A204.1 (cell line): ENCODE data around the gene POM121C.
"Not testable (repeated sequence)": the region's sequence is repeated elsewhere in the genome, so short reads cannot be mapped to it uniquely, and the experiment has no call there.

ENCODE experiments used
- FAIRE-seq: peaks from 2 replicates; lab custom pipeline; 2012; peaks lifted over from hg19 to GRCh38; lab: Jason Lieb, UNC

POM121C gene

DNA sequence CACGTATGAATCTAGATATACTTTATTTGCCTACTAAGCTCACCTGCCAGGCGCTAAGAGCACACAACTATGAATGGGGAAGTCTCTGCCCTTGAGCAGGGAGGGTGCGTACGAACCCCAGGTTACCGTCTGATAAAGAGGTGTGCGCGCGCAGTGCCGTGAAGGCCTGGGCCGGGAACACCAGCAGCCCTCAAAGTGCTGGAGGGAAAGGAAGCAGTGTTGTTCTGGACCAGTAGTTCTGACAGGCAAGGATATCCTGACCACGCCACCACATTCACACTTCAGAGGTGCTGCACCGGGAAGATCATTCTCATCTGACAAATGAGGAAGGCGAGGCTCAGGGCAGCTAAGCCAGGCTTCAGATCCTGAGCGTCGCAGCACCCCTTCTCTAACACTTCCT lies 62.6 kb downstream of the POM121C start:
- FAIRE-seq, result not testable (repeated sequence)

DNA sequence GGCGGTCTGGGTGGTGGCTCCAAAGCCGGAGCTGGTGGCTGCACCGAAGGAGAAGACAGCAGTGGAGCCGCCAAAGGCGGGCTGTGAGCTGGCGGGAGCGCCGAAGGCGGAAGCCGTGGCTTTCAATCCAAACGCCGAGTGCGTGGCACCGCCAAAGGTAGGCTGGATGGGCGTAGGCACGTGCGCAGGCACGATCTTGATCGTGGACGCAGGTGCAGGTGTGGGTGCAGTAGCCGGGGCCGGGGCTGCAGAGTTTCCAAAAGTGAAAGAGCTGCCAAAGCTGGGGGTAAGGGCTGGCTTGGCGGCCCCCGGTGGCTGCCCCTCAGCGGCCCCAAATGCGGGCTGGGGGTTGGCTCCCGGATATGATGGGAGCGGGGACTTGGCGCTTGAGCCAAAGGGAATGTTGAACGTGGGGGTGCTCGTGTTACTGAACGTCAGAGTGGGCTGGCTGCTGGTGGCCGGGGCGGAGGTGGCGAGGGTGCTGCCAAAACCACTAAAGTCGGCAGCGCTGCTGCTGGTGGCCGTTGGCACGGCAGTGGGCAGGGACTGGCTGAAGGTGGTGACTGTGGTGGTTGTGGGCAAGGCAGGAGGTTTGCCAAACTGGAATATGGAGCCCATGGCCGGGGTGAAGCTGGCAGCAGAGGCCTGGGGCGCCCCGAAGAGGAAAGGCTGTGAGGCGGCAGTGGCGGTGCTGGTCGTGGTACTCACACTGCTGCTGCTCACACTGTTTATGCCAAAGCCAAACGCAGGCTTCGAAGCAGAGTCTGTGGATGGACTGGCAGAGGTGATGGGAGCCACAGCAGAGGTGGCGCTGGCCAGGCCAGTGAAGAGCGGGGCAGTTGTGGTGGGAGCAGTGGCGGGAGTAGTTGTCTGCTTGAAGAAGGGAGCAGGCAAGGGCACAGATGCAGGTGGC lies 64.0 kb downstream of the POM121C start:
- not testable (repeated sequence) for FAIRE-seq

DNA sequence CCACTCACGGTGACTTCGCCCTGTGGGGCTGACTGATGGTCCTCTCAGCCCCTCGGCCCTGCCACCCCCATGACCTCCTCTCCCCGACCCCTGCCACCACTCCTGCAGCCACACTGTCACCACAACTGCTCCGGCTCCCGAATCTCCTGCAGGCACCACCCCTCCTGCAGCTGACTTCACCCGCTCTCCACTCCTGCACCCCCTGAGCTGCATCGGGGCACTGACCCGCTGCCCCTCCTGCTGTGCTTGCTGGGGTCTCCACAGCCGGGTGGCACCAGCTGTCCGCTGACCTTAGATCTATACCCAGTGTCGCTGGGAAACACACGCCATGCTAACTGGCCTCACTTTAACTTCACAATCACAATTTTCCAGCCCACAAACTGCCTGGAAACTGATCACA lies 65.9 kb downstream of the POM121C start:
- FAIRE-seq, result not testable (repeated sequence)

DNA sequence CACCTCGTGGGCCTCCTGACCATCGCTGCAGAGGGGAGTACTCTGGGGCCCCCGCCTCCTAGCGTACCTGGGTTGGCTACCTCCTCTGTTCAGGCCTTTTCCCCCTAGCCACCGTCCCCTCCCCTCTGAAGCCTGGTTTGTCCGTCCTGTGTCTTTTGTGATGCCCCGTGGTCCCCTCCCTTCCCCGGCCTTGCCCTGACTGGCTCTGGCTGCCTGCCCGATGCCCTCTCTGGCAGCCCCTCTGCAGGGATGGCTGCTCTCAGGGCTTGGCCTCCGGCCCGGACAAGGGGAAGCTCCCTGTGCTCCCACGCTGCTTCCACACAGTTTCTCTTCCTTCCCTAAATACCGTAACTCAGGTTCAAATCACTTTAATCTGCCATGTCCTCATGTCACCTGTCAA lies 66.4 kb downstream of the POM121C start:
- not testable (repeated sequence) for FAIRE-seq

DNA sequence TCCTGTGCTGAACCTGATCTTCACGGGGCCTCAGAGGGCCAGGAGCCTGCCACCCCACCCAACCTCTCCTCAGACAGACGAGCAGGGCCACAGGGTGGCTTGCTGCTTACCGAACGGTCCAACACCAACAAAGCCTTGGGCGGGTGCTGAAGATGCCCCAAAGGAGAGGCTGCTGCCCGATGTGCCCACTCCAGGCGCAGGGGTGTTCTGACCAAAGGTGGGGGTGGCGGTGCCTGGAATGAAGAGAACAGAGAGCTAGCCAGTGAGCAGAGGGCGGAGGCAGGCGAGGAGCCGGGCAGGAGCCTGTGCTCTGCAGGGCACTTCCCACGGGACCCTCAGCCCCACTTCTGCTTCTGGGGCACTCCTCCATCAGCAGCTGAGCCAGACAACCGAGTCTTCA lies 66.9 kb downstream of the POM121C start:
- FAIRE-seq, result not testable (repeated sequence)

DNA sequence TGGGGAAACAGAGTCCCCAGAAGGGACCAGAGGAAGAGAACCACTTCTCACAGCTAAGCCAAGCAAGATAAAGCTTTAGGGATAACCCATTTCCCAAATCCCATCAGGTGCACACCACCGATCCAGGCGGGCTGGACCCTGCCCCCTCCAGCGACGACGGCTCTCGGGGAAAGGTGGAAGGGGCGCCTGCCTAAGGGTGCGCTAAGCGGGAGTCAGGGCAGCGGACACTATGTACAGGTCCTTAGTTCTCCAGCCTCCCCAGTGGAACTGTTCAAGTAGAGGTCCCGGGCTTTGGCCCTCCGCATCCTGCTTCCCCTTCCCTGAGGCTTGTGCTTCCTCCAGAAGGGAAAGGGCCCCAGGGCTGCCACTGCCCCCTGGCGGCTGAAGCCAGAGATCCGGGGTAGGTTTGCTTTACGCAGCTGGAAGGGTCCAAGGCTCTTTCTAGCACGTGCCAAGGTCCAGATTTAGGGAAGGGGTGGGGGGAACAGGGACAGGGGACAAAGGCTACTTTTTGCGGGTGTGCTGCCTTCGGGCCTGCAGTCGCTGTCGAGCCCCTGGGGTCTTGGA lies 67.7 kb downstream of the POM121C start:
- FAIRE-seq, result not testable (repeated sequence)

DNA sequence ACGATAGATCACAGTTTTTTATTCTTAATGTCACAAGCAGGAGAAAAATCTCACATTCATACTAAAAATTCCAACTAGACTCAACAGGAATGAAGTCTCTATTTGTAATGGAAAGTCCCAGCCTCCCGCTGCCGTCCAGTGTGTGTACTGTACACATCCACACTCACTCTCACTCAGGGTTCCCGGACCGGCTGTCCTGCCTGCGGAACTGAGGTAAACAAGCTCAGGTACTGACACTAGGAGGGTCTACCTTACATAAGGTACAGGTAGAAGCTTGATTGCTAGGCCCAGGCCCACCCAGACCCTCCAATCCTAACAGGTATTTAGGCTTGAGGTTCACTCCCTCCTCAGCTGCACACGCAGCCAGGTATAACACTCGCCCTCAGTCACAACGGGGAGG lies 69.3 kb downstream of the POM121C start:
- not testable (repeated sequence) for FAIRE-seq

DNA sequence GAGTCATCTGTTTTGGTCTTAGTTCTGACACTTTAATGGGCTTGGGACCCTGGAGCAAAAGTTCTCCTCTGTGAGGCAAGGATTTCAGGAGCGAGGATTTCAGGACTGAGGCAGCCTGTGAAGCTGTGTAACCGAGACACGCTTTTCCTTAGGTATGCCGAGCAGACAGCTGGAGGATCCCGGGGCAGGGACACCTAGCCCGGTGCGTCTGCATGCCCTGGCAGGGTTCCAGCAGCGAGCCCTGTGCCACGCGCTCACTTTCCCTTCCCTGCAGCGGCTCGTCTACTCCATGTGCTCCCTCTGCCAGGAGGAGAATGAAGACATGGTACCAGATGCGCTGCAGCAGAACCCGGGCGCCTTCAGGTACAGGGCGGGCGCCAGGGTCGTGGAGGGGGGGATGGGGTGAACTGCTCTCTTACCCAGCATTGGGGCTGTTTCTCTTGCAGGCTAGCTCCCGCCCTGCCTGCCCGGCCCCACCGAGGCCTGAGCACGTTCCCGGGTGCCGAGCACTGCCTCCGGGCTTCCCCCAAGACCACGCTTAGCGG lies 70.2 kb downstream of the POM121C start:
- not testable (repeated sequence) for FAIRE-seq

DNA sequence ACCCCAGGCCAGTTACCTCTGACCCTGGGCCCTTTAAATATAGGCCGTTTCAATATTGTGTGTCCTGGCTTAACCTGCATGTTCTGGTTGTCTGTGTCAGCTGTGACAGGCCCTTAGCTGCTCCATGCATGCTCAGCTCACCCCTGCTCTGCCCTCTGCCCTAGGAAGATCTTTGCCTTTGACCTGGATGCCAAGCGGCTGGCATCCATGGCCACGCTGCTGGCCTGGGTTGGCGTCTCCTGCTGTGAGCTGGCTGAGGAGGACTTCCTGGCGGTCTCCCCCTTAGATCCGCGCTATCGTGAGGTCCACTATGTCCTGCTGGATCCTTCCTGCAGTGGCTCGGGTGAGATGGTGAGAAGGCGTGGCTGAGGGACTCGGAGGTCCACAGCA lies 70.7 kb downstream of the POM121C start:
- FAIRE-seq, result not testable (repeated sequence)

DNA sequence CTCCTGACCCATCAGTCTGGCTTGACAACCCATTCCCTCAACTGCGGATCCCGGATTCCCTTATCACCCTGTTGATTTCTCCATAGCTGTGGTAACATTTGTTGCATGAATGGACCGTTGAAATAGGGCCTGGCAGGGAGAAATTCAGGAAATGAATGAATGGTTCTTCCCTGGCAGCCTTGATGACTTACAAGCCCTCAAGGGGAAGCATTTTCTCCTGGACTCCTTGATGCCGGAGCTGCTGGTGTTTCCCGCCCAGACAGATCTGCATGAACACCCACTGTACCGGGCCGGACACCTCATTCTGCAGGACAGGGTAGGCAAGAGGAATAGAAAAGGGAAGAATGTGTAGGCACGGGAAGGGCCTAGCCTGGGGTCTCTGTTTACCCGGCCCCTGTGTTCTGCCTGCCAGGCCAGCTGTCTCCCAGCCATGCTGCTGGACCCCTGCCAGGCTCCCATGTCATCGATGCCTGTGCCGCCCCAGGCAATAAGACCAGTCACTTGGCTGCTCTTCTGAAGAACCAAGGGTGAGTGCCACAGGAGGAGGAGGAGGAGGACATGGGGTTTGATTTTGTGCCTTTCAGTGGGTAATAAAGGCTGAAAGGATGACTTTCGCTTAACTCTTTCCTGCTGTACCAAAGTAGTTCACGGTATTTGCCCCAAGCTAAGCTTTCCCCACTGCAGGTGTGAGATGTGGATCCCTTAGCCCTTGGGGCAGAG lies 71.2 kb downstream of the POM121C start:
- not testable (repeated sequence) for FAIRE-seq

DNA sequence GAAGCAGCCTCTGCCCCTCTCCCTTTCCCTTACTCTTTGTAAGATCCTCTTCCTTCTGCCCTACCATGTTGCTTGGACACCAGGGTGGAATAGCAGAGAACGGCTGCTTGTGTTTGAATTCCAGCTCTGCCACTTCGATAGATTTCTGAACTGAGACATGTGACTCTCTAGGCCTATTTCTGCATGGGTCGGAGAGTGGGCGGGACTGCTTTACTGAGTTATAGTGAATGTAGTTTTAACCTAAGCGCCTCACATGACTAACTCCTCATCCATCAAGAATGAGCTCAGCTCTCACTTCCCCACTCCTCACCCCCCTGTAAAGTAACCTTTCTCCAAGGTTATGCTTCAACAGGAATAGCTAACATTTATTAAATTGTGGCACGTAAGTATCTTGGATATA lies 71.9 kb downstream of the POM121C start:
- not testable (repeated sequence) for FAIRE-seq

DNA sequence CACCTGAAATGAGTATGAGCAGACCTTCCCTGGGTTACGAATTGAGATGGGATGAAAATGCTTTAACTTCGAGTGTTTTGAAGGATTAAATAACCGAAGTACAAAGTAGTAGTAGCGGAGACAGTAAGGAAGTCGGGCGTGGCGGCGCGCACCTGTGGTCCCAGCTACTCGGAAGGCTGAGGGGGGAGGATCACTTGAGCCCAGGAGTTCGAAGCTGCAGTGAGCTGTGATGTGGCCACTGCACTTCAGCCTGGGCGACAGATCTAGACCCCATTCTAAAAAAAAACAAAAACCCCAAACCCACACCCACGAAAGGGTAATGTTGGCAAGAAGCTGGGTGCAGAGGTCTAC lies 75.3 kb downstream of the POM121C start:
- not testable (repeated sequence) for FAIRE-seq

DNA sequence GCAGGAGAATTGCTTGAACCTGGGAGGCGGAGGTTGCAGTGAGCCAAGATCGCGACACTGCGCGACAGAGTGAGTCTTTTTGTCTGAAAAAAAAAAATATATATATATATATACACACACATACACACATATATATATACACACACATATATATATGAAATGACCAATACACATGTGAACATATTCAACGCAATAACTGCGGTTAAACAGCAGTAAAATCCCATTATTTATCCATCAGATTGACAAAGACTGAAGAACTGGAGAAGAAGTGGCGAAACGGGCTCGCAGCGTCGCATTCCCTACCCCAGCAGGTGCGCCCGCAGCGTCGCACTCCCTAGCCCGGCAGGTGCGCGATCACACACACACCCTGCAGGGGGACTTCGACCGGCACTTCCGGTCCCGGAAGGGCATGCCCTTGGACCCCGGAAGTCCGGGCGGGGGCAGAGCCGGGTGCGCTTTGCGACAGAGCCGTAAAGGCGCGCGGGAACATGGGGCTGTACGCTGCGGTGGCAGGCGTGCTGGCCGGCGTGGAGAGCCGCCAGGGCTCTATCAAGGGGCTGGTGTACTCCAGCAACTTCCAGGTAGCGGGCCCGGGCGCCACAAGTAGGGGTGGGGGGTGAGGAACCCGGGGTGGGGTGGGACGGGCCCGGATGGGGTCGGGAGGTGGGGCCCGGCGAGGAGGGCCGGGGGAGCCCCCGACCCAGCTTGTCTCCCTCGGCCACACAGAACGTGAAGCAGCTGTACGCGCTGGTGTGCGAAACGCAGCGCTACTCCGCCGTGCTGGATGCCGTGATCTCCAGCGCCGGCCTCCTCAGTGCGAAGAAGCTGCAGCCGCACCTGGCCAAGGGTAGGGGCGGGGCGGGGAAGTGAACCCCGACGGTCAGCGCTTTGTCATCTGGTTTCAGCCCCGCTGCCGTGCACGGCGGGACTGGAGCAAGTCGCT lies 75.9 kb downstream of the POM121C start:
- not testable (repeated sequence) for FAIRE-seq

DNA sequence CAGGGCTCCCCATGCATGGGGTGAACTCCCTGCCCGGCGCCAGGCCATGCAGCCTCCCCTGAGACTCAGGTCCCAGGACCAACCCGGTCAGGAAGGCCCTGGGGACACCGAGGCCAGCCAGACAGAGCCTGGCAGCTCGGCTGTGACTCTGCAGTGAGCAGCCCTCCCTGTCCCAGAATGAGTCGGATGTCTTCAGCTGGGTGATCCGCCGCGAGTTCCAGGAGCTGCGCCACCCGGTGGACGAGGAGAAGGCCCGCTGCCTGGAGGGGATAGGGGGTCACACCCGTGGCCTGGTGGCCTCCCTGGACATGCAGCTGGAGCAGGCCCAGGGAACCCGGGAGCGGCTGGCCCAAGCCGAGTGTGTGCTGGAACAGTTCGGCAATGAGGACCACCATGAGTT lies 81.4 kb downstream of the POM121C start:
- not testable (repeated sequence) for FAIRE-seq

DNA sequence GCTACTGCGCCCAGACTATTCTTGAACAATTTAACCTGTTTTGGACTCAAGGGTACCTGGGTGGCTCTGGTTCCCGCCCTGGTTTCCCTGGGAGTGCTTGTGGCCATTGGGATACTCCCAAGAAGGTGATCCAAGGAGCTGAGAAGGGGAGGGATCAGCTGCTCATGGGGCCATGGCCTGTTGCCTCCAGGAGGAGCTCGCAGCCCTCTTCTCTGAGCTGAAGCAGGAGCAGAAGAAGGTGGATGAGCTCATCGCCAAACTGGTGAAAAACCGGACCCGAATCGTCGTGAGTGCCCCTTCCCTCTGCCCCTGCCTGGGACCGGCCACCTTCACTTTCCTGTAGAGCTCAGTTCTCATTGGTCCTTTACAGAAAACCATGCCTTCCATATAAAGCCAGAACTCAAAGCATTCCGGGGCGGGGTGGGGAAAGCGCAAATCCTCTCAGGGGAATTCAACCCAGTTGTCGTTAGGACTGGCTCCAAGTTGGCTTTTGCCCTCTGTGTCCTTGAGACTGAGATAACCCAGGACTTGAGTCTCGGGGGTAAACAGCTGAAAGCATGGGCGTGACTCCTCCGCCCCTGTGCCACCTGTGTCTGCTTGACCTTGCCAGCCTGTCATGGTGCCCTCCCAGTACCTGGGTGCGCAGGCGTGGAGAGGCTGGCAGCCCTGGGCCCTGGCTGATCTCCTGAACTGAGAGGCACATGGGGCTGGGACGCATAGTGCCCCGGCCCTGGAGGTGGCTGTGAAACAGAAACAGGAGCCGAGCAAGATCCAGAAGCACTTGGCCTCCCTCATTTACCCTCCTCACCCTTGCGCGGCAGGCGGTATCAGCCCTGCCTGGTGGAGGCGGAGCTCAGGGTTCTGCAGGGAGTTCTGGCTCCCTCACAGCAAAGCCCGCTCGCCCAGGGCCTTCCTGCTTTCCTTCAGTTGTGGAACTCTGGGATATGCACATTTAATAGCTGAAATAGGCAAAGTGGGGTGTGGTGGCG lies 82.3 kb downstream of the POM121C start:
- FAIRE-seq, result not testable (repeated sequence)

DNA sequence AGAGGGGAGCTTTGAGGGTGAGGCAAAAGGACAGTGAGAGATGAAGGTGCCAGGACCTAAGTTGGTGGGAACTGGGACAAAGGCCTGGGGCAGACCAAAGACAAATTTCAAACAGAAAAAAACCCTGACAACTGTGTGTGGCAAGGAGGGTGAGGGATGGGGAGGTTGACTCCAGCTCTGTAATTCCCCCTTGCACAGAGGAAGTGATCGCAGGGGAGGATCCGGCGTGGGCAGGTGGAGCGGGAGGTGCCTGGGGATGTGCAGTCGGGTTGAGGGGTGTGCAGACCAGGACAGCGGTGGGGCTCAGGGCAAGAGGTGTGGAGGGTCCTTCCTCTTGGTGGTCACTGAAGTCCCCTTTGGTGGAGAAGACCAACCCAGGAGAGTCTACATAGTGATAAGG lies 85.5 kb downstream of the POM121C start:
- not testable (repeated sequence) for FAIRE-seq

DNA sequence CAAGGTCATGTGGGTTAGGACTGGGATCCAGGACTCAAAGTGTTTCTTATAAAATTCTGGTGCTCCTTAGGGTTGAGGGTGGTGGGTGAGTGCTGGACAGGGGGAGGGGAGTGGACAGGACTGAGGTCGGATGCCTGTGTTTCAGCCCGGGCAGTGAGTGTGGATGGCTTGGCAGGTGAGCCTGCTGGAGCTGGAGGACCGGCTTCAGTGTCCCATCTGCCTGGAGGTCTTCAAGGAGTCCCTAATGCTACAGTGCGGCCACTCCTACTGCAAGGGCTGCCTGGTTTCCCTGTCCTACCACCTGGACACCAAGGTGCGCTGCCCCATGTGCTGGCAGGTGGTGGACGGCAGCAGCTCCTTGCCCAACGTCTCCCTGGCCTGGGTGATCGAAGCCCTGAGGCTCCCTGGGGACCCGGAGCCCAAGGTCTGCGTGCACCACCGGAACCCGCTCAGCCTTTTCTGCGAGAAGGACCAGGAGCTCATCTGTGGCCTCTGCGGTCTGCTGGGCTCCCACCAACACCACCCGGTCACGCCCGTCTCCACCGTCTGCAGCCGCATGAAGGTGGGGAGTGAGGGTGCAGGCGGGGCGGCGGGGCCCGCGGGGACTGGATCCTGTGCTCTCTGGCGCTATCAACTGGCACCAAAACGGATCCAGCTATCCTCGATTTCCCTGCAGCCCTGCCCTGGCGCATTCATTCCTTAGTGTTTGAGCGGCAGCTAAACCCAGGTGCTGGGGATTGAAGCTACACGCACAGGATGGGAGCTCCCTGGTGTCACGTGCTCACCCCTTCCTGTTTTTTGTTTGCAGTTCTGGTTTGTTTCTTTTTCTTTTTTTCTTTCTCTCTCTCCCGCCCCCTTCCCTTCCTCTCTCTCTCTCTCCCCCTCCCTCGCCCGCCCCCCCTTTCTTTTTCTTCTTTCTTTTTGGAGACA lies 87.1 kb downstream of the POM121C start:
- FAIRE-seq, result not testable (repeated sequence)

DNA sequence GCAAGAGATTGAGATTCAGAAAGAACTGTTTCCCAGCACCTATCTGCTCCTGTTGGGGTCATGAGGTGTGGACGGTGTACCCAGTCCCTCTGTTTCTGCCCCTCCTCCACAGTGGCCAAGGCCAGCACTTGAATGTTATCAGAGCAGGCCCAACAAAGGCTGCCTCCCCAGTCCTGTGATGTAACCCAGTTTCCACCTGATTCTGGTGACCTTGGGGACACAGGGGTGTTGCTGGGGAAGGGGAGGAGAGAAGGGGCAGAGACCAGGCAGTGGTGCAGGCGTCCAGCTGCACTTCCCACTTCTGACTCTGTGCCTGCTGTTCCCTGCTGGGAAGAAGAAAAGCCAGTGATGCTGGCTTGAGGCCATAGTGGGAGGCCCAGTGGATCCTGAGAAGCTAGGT lies 88.2 kb downstream of the POM121C start:
- FAIRE-seq, result not testable (repeated sequence)

DNA sequence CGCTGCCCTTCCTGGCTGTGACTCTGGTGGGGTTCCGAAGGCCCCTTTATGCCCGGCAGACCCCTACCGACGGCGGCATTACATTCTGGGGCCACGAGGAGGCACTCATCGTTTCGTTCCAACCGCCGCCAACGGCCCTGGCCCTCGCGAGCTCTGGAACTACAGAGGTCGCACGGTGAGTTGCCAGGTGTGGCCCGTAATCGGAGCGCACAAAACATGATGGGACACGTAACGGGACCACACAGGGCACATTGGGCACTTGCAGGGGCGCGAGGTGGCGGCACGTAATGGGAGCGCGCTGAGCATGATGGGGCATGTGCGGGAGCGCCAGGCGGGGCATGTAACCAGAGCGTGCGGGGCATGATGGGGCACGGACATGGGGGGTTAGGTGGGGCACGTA lies 90.8 kb downstream of the POM121C start, which contains the start of gene TRIM73:
TRIM73 (plus strand) TSS at position 301 of the 400 bp plus-strand sequence. CDS start 3,305 bp downstream, outside the sequence.
- not testable (repeated sequence) for FAIRE-seq
